Mucosa of descending colon (tissue), 3 donors: Measurements from ENCODE around the gene UBA7. TPM values are rescaled to one million over a fixed set of nuclear protein-coding genes. Genes with fewer than 3 reads are reported as not detected.
"Not testable (repeated sequence)": the region's sequence is repeated elsewhere in the genome, so short reads cannot be mapped to it uniquely, and the experiment has no call there.

Experiments
- ATAC-seq: fragments of 200-7000 bp; cut with Tn5 transposase; one replicate; pipeline ENCODE4 v1.9.1; 2020; ENCODE audit warnings: mild to moderate bottlenecking, moderate library complexity
- DNase-seq, 3 donors: peaks; one replicate each; pipeline ENCODE4 v3.0.0-alpha.2; 2020
- H3K36me3 ChIP-seq: fragments of 200-600 bp; one replicate; pipeline ENCODE4 v1.8.0; 2021; ENCODE audit warnings: low read depth, mild to moderate bottlenecking
- H3K4me1 ChIP-seq: fragments of 200-600 bp; one replicate; pipeline ENCODE4 v1.8.0; 2021; ENCODE audit warnings: low read depth, mild to moderate bottlenecking
- H3K4me3 ChIP-seq: fragments of 200-600 bp; one replicate; pipeline ENCODE4 v1.8.0; 2021; ENCODE audit warnings: mild to moderate bottlenecking
- H3K9me3 ChIP-seq: fragments of 200-600 bp; one replicate; pipeline ENCODE4 v1.8.0; 2021; ENCODE audit warnings: mild to moderate bottlenecking
- CTCF ChIP-seq: fragments of 200-600 bp; IDR thresholded peaks from one replicate; pipeline ENCODE4 v1.8.0; 2022; ENCODE audit warnings: antibody characterized with exemption, mild to moderate bottlenecking
- intact Hi-C, 2 donors: fragments of 100-400 bp; cut with DNase I in 1 of 2; cut with micrococcal nuclease in 1 of 2; formaldehyde crosslinking; loops; one replicate each; pipeline versions ENCODE4 v1.11.0 to v1.11.1; 2022; cut with DNase I, micrococcal nuclease
- total RNA-seq, 3 donors: library from RNA; stranded (reverse); fragmentation: NEBNext Ultra II Directional in 2 of 3; extraction: Animal tissue kit (Norgen Biotek cat#: 25700) in 2 of 3; gene quantifications; one replicate each; pipeline versions ENCODE4 v1.2.1 to v1.2.4, GENCODE V29; 2021 to 2023
- donor health status: DM: no; HTN: no; CAD: no; lungs with moderate emphysema.
- donor health status: DM: no; HTN: no; CAD: no.
- donor health status: DM: no; HTN: yes; CAD: no.

The UBA7 gene
- total RNA-seq, 3 donors from 2014 or later: 90.3 to 192 (median 139) TPM

GRCh38 chr3:49840388-49840787 is 26.6 kb upstream of the UBA7 start:
- Histone ChIP-seq H3K4me1 (no peaks in the 10 kb centered on the region), H3K36me3 (no peaks in the 10 kb centered on the region), H3K9me3 (no peaks in the 10 kb centered on the region), H3K4me3 (no peak overlapping the region)
- TF ChIP-seq CTCF: no peak
- DNase-seq (no peak), ATAC-seq (no peak)
- intact Hi-C loops: loop anchor here in 1 of 2 donors (5.0 kb wide), 1 partner anchor 38 kb away; the partner anchor contains the start of gene INKA1

GRCh38 chr3:49839193-49839809 is 25.5 kb upstream of the UBA7 start:
- DNase-seq (peak; percentile 73 to 88 (median 84)), ATAC-seq (peak; percentile 93)
- Histone ChIP-seq H3K4me1 (no peaks in the 10 kb centered on the region), H3K9me3 (no peaks in the 10 kb centered on the region), H3K4me3 (no peak overlapping the region), H3K36me3 (no peaks in the 10 kb centered on the region)
- intact Hi-C loops: loop anchor here in 1 of 2 donors (5.0 kb wide), 1 partner anchor 37 kb away; the partner anchor contains the start of gene INKA1
- peak; percentile 76 for TF ChIP-seq CTCF

GRCh38 chr3:49831341-49831740 is 17.6 kb upstream of the UBA7 start:
- no peaks in the 10 kb centered on the region for H3K9me3 ChIP-seq
- no peak for ATAC-seq
- DNase-seq: no peak
- H3K36me3 ChIP-seq: no peaks in the 10 kb centered on the region
- no peaks in the 10 kb centered on the region for H3K4me1 ChIP-seq
- H3K4me3 ChIP-seq: no peak overlapping the region
- intact Hi-C loops: no loop called here
- TF ChIP-seq CTCF: no peak

DNA sequence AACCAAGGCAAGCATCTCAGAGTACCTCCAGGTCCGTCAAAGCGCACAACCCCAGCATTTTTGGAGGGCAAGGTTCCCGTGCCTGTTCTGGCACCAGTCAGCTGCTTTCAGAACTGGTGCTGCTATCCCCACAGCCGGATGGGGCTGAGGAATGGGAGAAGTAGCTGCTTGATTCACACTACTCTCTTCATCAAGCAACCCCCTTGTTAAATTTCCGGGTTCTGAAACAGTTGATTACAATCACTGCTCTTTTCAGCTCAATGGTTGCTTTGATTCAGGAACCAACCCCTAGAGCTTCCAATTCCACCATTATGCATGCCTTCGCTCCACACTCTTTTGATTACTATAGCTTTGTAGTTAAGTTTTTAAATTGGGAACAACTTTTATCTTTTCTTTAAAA is 12.3 kb upstream of the UBA7 start:
- ATAC-seq (no peak), DNase-seq (no peak)
- Histone ChIP-seq H3K36me3 (no peaks in the 10 kb centered on the region), H3K4me1 (no peaks in the 10 kb centered on the region), H3K4me3 (no peak overlapping the region), H3K9me3 (no peaks in the 10 kb centered on the region)
- intact Hi-C loops: no loop called here
- no peak for TF ChIP-seq CTCF

DNA sequence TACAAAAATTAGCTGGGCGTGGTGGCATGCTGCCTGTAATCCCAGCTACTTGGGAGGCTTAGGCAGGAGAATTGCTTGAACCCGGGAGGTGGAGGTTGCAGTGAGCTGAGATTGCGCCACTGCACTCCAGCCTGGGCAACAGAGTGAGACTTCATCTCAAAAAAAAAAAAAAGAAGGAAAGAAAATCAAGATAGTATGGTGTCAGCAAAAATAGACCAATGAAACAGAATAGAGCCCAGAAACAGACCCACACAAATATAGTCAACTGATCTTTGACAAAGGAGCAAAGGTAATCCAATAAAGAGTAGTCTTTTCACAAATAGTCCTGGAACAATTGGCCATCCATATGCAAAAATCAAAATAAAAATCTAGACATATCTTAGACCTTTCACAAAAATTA is 9.4 kb upstream of the UBA7 start:
- H3K4me3 ChIP-seq, ATAC-seq, H3K36me3 ChIP-seq, intact Hi-C loops, H3K9me3 ChIP-seq, H3K4me1 ChIP-seq, DNase-seq: not testable (repeated sequence)

DNA sequence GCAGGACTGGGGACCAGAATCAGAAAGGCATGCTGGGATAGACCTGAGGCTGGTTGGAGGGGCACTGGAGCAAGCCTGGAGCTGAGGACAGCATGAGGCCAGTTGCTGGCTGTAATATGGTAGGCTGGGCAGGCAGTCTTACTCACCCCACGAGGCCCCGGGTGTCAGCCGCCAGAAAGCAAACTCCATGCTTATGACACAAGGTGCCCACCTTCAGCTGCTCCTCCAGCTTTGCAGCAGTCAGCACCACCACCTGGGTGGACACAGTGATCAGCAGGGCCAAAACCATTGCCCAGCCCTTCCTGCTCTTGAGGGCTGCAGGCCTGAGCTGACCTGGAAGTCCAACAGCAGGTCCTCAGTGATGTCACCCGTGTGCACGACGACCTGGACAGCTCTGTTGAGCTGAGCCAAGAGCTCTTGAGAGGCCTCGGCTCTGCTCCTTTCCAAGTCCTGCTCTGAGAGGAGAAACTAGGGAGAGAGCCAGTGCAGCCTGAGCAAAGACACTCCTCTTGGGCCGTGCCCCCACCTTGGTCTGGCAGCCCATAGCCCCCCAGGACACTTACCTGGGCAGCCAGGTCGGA is 747 bp downstream of the UBA7 start:
- Histone ChIP-seq H3K4me3 (peak overlapping the region; percentile 25), H3K9me3 (no peaks in the 10 kb centered on the region), H3K36me3 (no peaks in the 10 kb centered on the region), H3K4me1 (peaks cover 11% of the 10 kb centered on the region)
- ATAC-seq (peak; percentile 54), DNase-seq (no peak)
- TF ChIP-seq CTCF: no peak
- intact Hi-C loops: no loop called here
